Thymus (tissue), 11 donors: ENCODE results near the gene SPOCK2. TPM values are rescaled to one million over a fixed set of nuclear protein-coding genes. Genes with fewer than 3 reads are reported as not detected.
"Not testable (repeated sequence)": the region's sequence is repeated elsewhere in the genome, so short reads cannot be mapped to it uniquely, and the experiment has no call there.

Experiments
- DNase-seq, 9 donors: peaks; one replicate each; pipeline ENCODE4 v3.0.0-alpha.2; 2013; ENCODE audit warnings: low spot score in 9 of 9, low read depth in 6 of 9, missing footprints in 1 of 9
- H3K27ac ChIP-seq, 2 donors: one replicate each; pipeline ENCODE4 v1.5.1; 2013; ENCODE audit warnings: control low read depth in 1 of 2, low read depth in 1 of 2, low read length in 1 of 2, mild to moderate bottlenecking in 1 of 2, moderate library complexity in 1 of 2
- H3K27me3 ChIP-seq, 2 donors: one replicate each; pipeline ENCODE4 v1.5.1; 2013; ENCODE audit warnings: low read length in 1 of 2; ENCODE audit not compliant: control insufficient read depth in 2 of 2, insufficient read depth in 1 of 2
- H3K36me3 ChIP-seq, 2 donors: one replicate each; pipeline ENCODE4 v1.5.1; 2013; ENCODE audit warnings: low read length in 1 of 2, mild to moderate bottlenecking in 1 of 2, moderate library complexity in 1 of 2; ENCODE audit not compliant: control insufficient read depth in 2 of 2, insufficient read depth in 2 of 2
- H3K4me1 ChIP-seq, 2 donors: one replicate each; pipeline ENCODE4 v1.5.1; 2013; ENCODE audit warnings: low read length in 2 of 2; ENCODE audit not compliant: control insufficient read depth in 2 of 2, insufficient read depth in 2 of 2
- H3K4me3 ChIP-seq, 2 donors: one replicate each; pipeline ENCODE4 v1.5.1; 2013; ENCODE audit warnings: low read length in 2 of 2, control low read depth in 1 of 2, mild to moderate bottlenecking in 1 of 2
- H3K9me3 ChIP-seq, 2 donors: one replicate each; pipeline ENCODE4 v1.5.1; 2013; ENCODE audit warnings: low read length in 1 of 2, mild to moderate bottlenecking in 1 of 2; ENCODE audit not compliant: control insufficient read depth in 2 of 2, insufficient read depth in 1 of 2
- WGBS: extraction: QIAGEN DNeasy Blood & Tissue Kit; methylation state at CpG from one replicate; pipeline ENCODE4 v1.1.7; 2013; 5-methylcytosine and 5-hydroxymethylcytosine counted together
- polyA plus RNA-seq: library from polyadenylated mRNA; stranded (reverse); fragments of 200-250 nt; gene quantifications from one replicate; pipeline ENCODE4 v1.2.3, GENCODE V29; 2013
- total RNA-seq: library from RNA; stranded (reverse); fragments of 120-200 nt; gene quantifications from one replicate; pipeline ENCODE4 v1.2.4, GENCODE V29; 2013
- donor health status: healthy.

SPOCK2 gene
- total and polyA plus RNA-seq, 2 donors, result 91.6 to 163 TPM

DNA sequence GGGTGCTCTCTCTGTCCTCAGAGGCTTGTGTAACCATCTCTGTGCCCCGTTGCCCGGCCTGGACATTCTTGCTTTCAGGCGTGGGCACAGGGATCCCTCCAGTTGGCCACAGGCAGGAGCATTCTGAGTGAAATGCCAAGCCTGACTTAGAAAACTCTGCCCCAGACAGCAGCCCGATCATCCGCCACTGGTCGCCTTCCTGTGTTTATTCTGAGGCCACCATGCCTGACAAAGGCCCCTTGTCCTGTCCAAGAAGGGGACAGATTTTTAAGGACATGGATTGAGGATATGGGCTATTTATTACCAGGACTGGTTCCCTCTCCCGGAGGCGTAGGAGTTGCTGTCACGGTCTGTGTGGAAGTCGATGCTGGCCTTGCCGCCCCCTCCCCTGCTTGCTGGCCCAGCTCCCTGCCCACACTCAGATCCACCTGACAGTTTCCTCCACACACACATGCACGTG, 54.3 kb downstream of the SPOCK2 start:
- H3K27me3 ChIP-seq, result peaks cover 0 to 15% of the 10 kb centered on the region in 2 donors
- no peaks in the 10 kb centered on the region for H3K36me3 ChIP-seq
- H3K27ac ChIP-seq, result no peak overlapping the region
- H3K4me1 ChIP-seq, result peaks cover 0 to 1% of the 10 kb centered on the region in 2 donors
- no peak for DNase-seq
- H3K9me3 ChIP-seq, result no peaks in the 10 kb centered on the region
- H3K4me3 ChIP-seq, result no peak overlapping the region
- 87% methylated on average over 12 of the region's 12 CpGs for WGBS

GRCh38 chr10:72032409-72033162, 55.8 kb downstream of the SPOCK2 start:
- not testable (repeated sequence) for H3K27ac ChIP-seq, DNase-seq
- WGBS, result 90% methylated on average over 11 of the region's 11 CpGs

DNA sequence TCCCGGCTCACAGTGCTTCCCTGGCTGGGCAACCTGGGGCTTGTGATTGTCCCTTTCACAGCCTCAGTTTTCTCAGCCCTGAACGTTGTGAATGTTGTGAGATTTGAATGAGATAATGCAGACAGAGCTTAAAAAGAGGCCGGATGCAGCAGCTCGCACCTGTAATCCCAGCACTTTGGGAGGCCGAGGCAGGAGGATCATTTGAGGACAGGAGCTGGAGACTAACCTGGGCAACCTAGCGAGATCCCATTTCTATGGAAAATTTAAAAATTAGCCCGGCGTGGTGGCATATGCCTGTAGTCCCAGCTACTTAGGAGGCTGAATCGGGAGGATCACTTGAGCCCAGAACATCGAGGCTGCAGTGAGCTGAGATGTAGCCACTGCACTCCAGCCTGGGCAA, 56.6 kb downstream of the SPOCK2 start:
- Histone ChIP-seq H3K9me3 (no peaks in the 10 kb centered on the region), H3K27me3 (peaks cover 0 to 15% of the 10 kb centered on the region in 2 donors), H3K4me1 (no peaks in the 10 kb centered on the region), H3K27ac (no peak overlapping the region), H3K36me3 (no peaks in the 10 kb centered on the region), H3K4me3 (no peak overlapping the region)
- DNase-seq, result no peak
- WGBS, result 94% methylated on average over 10 of the region's 10 CpGs

More at GRCh38 chr10:72032409-72033162, 55.8 kb downstream of the SPOCK2 start:
- H3K9me3 ChIP-seq, H3K4me1 ChIP-seq, H3K4me3 ChIP-seq, H3K36me3 ChIP-seq: not testable (repeated sequence)
- H3K27me3 ChIP-seq, result peaks cover 0 to 15% of the 10 kb centered on the region in 2 donors

- no peaks in the 10 kb centered on the region for H3K9me3 ChIP-seq
- no peaks in the 10 kb centered on the region for H3K4me1 ChIP-seq
- H3K27ac ChIP-seq, result no peak overlapping the region
- H3K4me3 ChIP-seq, result no peak overlapping the region
- no peaks in the 10 kb centered on the region for H3K36me3 ChIP-seq
- peaks cover 0 to 15% of the 10 kb centered on the region in 2 donors for H3K27me3 ChIP-seq
- no peak for DNase-seq
- 92% methylated on average over 19 of the region's 19 CpGs for WGBS
Measured at GRCh38 chr10:72030762-72031543, 57.4 kb downstream of the SPOCK2 start.

DNA sequence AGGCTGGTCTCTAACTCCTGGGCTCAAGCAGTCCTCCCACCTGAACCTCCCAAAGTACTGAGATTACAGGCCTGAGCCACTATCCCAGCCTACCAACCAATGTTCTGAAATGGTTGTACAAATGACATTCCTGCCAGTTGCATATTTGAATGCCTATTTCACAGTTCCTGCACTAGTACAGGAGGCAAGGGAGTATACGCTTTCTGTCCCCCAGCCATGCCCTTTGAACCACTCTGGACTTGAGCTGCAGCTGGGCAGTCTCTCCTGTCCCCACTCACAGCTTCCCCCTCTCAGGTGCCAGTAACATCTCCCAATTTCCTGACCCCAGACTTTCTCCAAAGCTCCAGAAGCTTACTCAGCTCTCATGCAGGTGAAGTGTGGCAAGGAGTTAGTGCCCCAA, 58.9 kb downstream of the SPOCK2 start:
- H3K9me3 ChIP-seq, result no peaks in the 10 kb centered on the region
- no peak overlapping the region for H3K27ac ChIP-seq
- DNase-seq, result no peak
- H3K4me3 ChIP-seq, result no peak overlapping the region
- H3K27me3 ChIP-seq, result peaks cover 0 to 15% of the 10 kb centered on the region in 2 donors
- H3K36me3 ChIP-seq, result no peaks in the 10 kb centered on the region
- H3K4me1 ChIP-seq, result no peaks in the 10 kb centered on the region
- WGBS, result 96% methylated on average over 1 of the region's 1 CpG

- H3K9me3 ChIP-seq, result no peaks in the 10 kb centered on the region
- H3K36me3 ChIP-seq, result no peaks in the 10 kb centered on the region
- H3K4me1 ChIP-seq, result no peaks in the 10 kb centered on the region
- WGBS, result 87% methylated on average over 6 of the region's 6 CpGs
- no peak for DNase-seq
- no peak overlapping the region for H3K27ac ChIP-seq
- H3K4me3 ChIP-seq, result no peak overlapping the region
- peaks cover 0 to 15% of the 10 kb centered on the region in 2 donors for H3K27me3 ChIP-seq
Measured at GRCh38 chr10:72027498-72027897, 60.9 kb downstream of the SPOCK2 start.

- Histone ChIP-seq H3K4me3 (no peak overlapping the region), H3K27ac (no peak overlapping the region), H3K27me3 (peaks cover 0 to 10% of the 10 kb centered on the region in 2 donors), H3K36me3 (no peaks in the 10 kb centered on the region), H3K4me1 (no peaks in the 10 kb centered on the region), H3K9me3 (no peaks in the 10 kb centered on the region)
- DNase-seq, result no peak
- 94% methylated on average over 14 of the region's 14 CpGs for WGBS
Measured at GRCh38 chr10:72026278-72027111, 61.9 kb downstream of the SPOCK2 start.

- no peak for DNase-seq
- WGBS, result 85% methylated on average over 5 of the region's 5 CpGs
- no peak overlapping the region for H3K4me3 ChIP-seq
- H3K27ac ChIP-seq, result no peak overlapping the region
- no peaks in the 10 kb centered on the region for H3K4me1 ChIP-seq
- H3K27me3 ChIP-seq, result peaks cover 0 to 4% of the 10 kb centered on the region in 2 donors
- no peaks in the 10 kb centered on the region for H3K9me3 ChIP-seq
- no peaks in the 10 kb centered on the region for H3K36me3 ChIP-seq
Measured at GRCh38 chr10:72025832-72026231, 62.5 kb downstream of the SPOCK2 start.
